ENCODE results near the gene DNAI4.
"Not testable (repeated sequence)": the region's sequence is repeated elsewhere in the genome, so short reads cannot be mapped to it uniquely, and the experiment has no call there.

- TF ChIP-seq EZH2 (IDR thresholded peaks at IDR 0.05; ENCODE audit: insufficient read depth, poor library complexity, severe bottlenecking); EZH2phosphoT487 (IDR thresholded peaks at IDR 0.05; ENCODE audit: insufficient read depth, low read depth): not testable (repeated sequence)
Observed at GRCh38 chr1:66966188-66966873, 41.7 kb upstream of the DNAI4 start.
